NAMALWA (cell line): Measurements from ENCODE around the gene PNKD.

Experiments
- DNase-seq: peaks from one replicate; pipeline ENCODE4 v3.0.0-alpha.2; 2015; ENCODE audit warnings: low spot score

The PNKD gene

GRCh38 chr2:218256612-218257350, 13.5 kb upstream of the PNKD start:
- DNase-seq, result no peak

GRCh38 chr2:218257390-218257981, 12.8 kb upstream of the PNKD start:
- DNase-seq, result peak; percentile 88

DNA sequence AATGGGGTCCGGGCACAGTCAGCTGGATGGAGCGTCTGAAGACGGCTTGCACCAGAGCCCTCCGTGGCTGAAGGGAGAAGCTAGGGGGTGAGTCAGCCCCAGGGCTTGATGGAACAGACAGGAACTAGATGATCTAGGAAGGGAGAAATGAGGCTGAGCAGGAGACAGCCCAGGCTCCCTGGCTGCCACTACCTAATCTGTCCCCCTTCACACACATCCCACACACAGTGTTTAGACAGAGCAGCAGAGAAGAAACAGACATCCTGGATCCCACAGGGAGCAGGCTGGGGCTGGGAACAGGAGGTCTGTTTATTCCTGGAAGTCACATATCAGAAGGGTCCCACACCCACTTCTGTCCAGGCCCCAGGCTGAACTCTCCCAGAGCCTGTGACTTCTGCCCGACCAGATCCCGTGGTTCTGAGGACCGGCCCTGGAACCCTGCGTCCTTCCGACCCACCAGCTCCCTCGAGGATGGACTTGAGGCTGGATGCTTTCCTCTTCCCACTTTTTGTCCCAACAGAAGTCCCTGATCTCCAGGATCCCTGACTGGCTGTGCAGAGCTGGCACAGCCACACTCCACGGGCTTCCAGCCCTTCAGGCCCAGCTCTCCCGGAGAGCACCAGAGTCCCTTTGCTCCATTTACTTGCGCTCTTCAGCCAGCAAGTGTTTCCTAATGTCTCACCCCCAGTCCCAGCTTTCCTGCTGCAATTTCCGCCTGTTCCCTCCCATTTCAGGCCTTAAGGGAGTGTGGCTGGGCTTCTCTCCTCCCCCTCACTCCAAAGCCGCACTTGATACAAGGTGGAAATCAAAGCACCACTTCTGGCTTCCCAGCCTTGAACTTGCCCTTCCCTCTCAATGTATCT, 11.0 kb upstream of the PNKD start:
- DNase-seq, result no peak

DNA sequence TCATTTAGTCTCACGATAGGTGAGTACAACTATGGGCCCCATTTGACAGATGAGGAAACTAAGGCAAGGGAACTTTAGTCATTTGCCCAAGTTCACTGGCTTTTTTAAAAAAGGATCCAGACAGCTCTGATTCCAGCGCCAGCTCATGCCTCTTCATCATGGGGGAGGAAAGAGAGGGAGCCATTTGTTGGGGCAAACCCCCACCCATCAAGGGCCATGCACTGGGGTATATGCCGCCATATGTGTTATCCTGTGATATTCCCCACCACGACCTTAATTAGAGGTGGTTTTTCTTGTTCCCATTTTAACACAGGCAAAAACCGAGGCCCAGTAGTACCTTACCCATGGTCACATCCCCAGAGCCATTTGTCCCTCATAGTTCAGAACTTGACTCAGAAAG, 10.2 kb upstream of the PNKD start:
- no peak for DNase-seq

- no peak for DNase-seq
These were observed 9.4 kb upstream of the PNKD start, which contains the start of gene GPBAR1 for GRCh38 chr2:218260742-218261422. TSS of gene GPBAR1 (plus strand) at chr2:218261015. CDS start at chr2:218262725, 1,710 bp downstream.

- DNase-seq, result peak; percentile 30
These were observed 8.7 kb upstream of the PNKD start for GRCh38 chr2:218261423-218262236.

- no peak for DNase-seq
These were observed 8.1 kb upstream of the PNKD start for GRCh38 chr2:218262237-218262600.

DNA sequence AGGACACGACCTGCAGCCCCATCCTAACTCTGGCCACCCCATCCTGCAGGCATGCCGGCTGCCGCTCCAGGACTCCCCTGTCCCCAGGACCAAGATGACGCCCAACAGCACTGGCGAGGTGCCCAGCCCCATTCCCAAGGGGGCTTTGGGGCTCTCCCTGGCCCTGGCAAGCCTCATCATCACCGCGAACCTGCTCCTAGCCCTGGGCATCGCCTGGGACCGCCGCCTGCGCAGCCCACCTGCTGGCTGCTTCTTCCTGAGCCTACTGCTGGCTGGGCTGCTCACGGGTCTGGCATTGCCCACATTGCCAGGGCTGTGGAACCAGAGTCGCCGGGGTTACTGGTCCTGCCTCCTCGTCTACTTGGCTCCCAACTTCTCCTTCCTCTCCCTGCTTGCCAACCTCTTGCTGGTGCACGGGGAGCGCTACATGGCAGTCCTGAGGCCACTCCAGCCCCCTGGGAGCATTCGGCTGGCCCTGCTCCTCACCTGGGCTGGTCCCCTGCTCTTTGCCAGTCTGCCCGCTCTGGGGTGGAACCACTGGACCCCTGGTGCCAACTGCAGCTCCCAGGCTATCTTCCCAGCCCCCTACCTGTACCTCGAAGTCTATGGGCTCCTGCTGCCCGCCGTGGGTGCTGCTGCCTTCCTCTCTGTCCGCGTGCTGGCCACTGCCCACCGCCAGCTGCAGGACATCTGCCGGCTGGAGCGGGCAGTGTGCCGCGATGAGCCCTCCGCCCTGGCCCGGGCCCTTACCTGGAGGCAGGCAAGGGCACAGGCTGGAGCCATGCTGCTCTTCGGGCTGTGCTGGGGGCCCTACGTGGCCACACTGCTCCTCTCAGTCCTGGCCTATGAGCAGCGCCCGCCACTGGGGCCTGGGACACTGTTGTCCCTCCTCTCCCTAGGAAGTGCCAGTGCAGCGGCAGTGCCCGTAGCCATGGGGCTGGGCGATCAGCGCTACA, 7.4 kb upstream of the PNKD start:
- no peak for DNase-seq

GRCh38 chr2:218263817-218264641, 6.3 kb upstream of the PNKD start:
- DNase-seq, result peak; percentile 38

GRCh38 chr2:218264773-218265561, 5.4 kb upstream of the PNKD start:
- no peak for DNase-seq

DNA sequence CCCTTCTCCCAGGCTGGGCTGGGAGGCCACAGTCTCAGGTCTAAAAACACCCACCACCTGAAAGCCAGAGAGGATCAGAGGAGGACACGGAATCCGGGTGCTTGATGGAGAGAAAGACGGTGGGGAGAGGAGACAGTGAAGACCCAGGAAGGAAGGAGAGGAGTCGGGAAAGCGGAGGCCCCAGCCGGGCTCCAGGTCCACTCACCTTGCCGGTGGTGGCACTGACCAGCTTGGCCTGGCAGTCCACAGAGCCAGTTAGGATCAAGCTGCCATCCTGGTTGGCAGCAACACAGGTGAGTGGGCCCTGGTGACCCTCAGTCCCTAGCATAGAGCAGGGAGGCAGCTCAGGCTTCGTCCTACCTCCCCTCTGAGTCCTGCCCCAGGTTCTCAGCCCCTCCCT, 4.7 kb upstream of the PNKD start:
- no peak for DNase-seq

DNA sequence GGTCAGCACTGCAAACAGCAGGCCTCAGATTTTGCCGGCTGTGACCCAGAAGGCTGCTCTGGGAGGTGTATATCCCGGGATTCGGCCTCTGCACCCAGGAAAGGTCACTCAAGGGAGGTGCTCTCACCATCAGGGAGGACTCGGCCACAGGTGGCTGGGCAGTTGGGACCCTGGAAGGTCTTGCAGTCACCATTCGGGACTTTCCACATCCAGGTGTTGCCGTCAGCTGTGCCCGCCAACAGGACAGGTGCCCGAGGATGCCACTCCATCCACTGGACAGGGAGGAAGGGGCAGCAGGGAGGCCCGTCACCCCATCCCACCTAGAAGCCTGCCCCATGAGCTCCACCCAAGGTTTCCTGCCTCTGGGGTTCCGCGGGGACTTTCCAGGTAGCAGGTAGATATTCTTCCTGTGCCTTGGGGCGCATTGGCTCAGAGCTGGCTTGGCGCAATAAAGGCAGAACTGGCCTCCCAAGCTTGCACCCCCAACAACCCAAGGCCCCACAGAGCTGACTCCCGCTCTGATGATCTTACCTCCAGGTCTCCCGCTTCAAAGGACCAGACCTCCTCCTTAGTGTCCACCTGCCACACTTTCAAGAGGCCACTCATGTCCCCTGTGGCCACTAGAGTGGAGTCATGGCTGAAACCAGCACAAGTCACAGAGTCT, 3.9 kb upstream of the PNKD start:
- DNase-seq, result no peak

DNA sequence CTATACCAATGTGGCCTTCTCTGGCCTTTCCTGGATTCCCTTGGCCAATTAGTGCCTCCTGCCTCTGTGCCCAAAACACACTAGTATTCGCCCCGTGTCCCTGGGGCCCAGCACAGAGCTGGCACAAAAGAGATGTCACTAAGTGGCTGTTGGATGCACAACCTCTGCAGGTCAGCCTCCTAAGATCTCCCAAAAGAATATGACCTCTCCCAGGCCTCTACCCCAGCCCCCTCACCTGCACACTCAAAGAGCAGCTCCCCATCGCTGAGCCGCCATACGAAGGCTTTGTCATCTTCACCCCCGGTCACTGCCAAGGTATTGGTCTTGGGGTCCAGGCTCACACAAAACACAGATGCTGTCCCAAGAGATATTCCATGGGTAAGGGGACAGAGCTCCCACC, 3.1 kb upstream of the PNKD start:
- DNase-seq, result no peak

- DNase-seq, result peak; percentile 53
These were observed 585 bp downstream of the PNKD start for GRCh38 chr2:218270721-218271486.

- DNase-seq, result no peak
These were observed 1.1 kb downstream of the PNKD start for GRCh38 chr2:218271487-218271797.

- DNase-seq, result peak; percentile 37
These were observed 1.7 kb downstream of the PNKD start for GRCh38 chr2:218271865-218272530.
